Coronary artery (tissue), 2 donors: ENCODE results near the gene CD247.

Source experiments
- DNase-seq: peaks from one replicate; pipeline ENCODE4 v3.0.0-alpha.2; 2017; ENCODE audit warnings: low spot score
- H3K27ac ChIP-seq, 2 donors: fragments of 200-600 bp; sonication (generic); one replicate each; pipeline ENCODE4 v1.5.1; 2016 to 2019
- H3K4me3 ChIP-seq: fragments of 200-600 bp; sonication (generic); 2 replicates; pipeline ENCODE4 v1.5.1; 2016; ENCODE audit warnings: mild to moderate bottlenecking, moderate library complexity
- TF ChIP-seq, protein P1 (sequence below): fragments of 200-600 bp; sonication (generic); IDR thresholded peaks from one replicate; pipeline ENCODE4 v1.5.1; 2019; ENCODE audit warnings: antibody characterized with exemption

CD247 gene

GRCh38 chr1:167541610-167542009 lies 23.3 kb upstream of the CD247 start:
- no peak for DNase-seq
- no peak overlapping the region for H3K4me3 ChIP-seq
- no peak overlapping the region for H3K27ac ChIP-seq
- TF ChIP-seq, protein P1, sequence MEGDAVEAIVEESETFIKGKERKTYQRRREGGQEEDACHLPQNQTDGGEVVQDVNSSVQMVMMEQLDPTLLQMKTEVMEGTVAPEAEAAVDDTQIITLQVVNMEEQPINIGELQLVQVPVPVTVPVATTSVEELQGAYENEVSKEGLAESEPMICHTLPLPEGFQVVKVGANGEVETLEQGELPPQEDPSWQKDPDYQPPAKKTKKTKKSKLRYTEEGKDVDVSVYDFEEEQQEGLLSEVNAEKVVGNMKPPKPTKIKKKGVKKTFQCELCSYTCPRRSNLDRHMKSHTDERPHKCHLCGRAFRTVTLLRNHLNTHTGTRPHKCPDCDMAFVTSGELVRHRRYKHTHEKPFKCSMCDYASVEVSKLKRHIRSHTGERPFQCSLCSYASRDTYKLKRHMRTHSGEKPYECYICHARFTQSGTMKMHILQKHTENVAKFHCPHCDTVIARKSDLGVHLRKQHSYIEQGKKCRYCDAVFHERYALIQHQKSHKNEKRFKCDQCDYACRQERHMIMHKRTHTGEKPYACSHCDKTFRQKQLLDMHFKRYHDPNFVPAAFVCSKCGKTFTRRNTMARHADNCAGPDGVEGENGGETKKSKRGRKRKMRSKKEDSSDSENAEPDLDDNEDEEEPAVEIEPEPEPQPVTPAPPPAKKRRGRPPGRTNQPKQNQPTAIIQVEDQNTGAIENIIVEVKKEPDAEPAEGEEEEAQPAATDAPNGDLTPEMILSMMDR, result no peak

GRCh38 chr1:167541003-167541402 lies 22.7 kb upstream of the CD247 start:
- Histone ChIP-seq H3K4me3 (no peak overlapping the region), H3K27ac (no peak overlapping the region)
- TF ChIP-seq, protein P1, result no peak
- DNase-seq, result no peak

DNA sequence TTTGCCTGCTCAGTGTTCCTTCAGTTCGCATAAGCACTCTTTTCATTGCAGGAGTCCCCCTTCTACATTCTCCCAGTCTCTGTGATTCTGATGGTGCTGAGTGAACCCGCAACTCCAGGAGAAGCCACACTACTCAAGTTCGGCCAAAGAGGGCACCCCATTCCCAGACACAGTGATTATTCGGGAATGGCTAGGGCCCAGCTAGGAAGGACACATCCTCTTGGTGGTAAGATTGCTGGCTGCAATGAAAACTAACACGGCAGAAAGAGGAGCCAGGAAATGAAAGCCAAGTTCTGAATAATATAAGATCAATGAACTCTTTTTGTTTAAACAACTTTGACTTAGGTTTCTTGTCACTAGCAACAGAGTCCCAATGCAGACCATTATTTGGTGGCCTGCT lies 20.3 kb upstream of the CD247 start:
- no peak overlapping the region for H3K27ac ChIP-seq
- no peak overlapping the region for H3K4me3 ChIP-seq
- no peak for DNase-seq
- TF ChIP-seq, protein P1, result no peak

DNA sequence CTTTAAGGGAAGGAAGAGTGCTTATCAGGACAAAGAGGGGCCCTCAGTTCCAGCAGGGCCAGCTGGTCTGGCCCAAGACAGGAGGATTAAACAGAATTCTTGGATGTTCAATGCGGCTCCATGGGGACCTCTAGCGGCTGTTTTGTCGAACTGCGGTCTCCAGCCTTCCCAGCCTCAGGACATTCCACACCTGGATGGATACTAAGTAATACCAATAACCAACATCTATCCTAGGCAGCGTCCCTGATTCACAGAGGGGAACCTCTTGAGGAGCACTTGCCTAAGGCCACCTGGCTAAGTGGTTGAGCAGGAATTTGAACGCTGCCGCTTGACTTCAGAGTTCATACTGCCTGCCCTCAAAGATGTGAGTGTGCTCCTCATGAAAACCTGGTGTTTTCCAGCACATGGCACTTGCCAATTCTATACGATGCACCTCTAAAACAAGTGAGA lies 15.5 kb upstream of the CD247 start:
- TF ChIP-seq, protein P1, result peak; percentile 67
- no peak overlapping the region for H3K4me3 ChIP-seq
- DNase-seq, result no peak
- no peak overlapping the region for H3K27ac ChIP-seq

- no peak for DNase-seq
- TF ChIP-seq, protein P1, result no peak
- no peak overlapping the region for H3K4me3 ChIP-seq
- H3K27ac ChIP-seq, result no peak overlapping the region
Measured at GRCh38 chr1:167532964-167533824, 14.9 kb upstream of the CD247 start.

DNA sequence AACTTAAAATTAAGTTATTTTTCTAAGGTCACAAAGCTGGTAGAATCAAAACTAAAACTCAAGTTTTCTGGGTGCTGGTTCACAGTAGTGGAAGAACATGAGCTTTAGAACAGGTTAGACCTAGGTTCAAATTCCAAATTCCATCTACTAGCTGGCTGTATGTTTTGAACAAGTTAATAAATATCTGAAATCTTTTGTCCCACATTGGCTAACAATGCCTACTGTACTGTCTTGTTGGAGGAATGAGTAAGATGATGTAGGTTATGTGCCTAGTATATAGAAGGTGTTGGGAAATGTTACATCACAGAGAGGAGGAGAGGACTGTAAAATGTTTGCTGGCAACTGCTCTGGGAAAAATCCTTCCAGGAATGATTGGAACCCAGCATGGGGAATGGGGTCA lies 14.0 kb upstream of the CD247 start:
- TF ChIP-seq, protein P1, result no peak
- no peak for DNase-seq
- Histone ChIP-seq H3K4me3 (no peak overlapping the region), H3K27ac (no peak overlapping the region)
